ENCODE data around the gene DVL3. TPM values are rescaled to one million over a fixed set of nuclear protein-coding genes. Genes with fewer than 3 reads are reported as not detected.

DVL3 gene
- total RNA-seq, 1 experiment from 2014 or later: 76.2 TPM

- no peak for ATAC-seq
- no peak for TF ChIP-seq GABPB1 (CRISPR knock-in tag; IDR thresholded peaks at IDR 0.05)
- no peak for TF ChIP-seq NFE2L1 (CRISPR knock-in tag; IDR thresholded peaks at IDR 0.05)
- TF ChIP-seq ERG (CRISPR knock-in tag; IDR thresholded peaks at IDR 0.05): no peak
- no peak for TF ChIP-seq PRRX2 (CRISPR knock-in tag; IDR thresholded peaks at IDR 0.05)
- no peak for TF ChIP-seq PRDM15 (CRISPR knock-in tag; IDR thresholded peaks at IDR 0.05)
- no peak for TF ChIP-seq TEAD4 (CRISPR knock-in tag; IDR thresholded peaks at IDR 0.05)
- TF ChIP-seq MLX (CRISPR knock-in tag; IDR thresholded peaks at IDR 0.05): no peak
- no peak for TF ChIP-seq ESRRA (CRISPR knock-in tag; IDR thresholded peaks at IDR 0.05; ENCODE audit: borderline replicate concordance)
- TF ChIP-seq ZMAT4 (CRISPR knock-in tag; IDR thresholded peaks at IDR 0.05): no peak
- no peak for TF ChIP-seq NFATC4 (CRISPR knock-in tag; IDR thresholded peaks at IDR 0.05)
- no peak for TF ChIP-seq FOXK1 (CRISPR knock-in tag; IDR thresholded peaks at IDR 0.05)
- no peak for TF ChIP-seq ATF2 (CRISPR knock-in tag; IDR thresholded peaks at IDR 0.05; ENCODE audit: borderline replicate concordance, low read depth)
- no peak for TF ChIP-seq IRF2 (CRISPR knock-in tag; IDR thresholded peaks at IDR 0.05; ENCODE audit: borderline replicate concordance, low read depth)
- TF ChIP-seq TEAD1 (CRISPR knock-in tag; IDR thresholded peaks at IDR 0.05): no peak
- TF ChIP-seq ZNF396 (CRISPR knock-in tag; IDR thresholded peaks at IDR 0.05; ENCODE audit: borderline replicate concordance): no peak
- no peak for TF ChIP-seq ATF6 (CRISPR knock-in tag; IDR thresholded peaks at IDR 0.05)
- TF ChIP-seq OVOL2 (CRISPR knock-in tag; IDR thresholded peaks at IDR 0.05; ENCODE audit: borderline replicate concordance): no peak
- ChIA-PET CTCF (interaction anchor here (0.6 to 1.6 kb wide), 5 partner anchors 9 to 275 kb away, joined by 3 to 4 read pairs (median 3); no protein-coding TSS in a partner anchor), POLR2A (no interaction called here)
- DNase-seq (ENCODE audit: low spot score): no peak
- Mint-ChIP-seq H3K27me3 (ENCODE audit: low read depth) (no peaks in the 10 kb centered on the region), H3K9me3 (no peaks in the 10 kb centered on the region), H3K4me1 (peaks cover 3% of the 10 kb centered on the region; the same call in 1 of the 2 replicates), H3K4me3 (no peak overlapping the region), H3K36me3 (peaks cover 40% of the 10 kb centered on the region), H3K27ac (no peak overlapping the region)
These were observed 15.0 kb downstream of the DVL3 start for GRCh38 chr3:184169896-184170875.

Data from WTC11 (cell line).